ENCODE data around the gene ILF2. TPM values are rescaled to one million over a fixed set of nuclear protein-coding genes. Genes with fewer than 3 reads are reported as not detected.

The ILF2 gene
- total and polyA plus RNA-seq, 2 of the 13 experiments (the other 11 are each of a cell fraction or from before 2014, with no cell fraction given), result 292 to 366 TPM

DNA sequence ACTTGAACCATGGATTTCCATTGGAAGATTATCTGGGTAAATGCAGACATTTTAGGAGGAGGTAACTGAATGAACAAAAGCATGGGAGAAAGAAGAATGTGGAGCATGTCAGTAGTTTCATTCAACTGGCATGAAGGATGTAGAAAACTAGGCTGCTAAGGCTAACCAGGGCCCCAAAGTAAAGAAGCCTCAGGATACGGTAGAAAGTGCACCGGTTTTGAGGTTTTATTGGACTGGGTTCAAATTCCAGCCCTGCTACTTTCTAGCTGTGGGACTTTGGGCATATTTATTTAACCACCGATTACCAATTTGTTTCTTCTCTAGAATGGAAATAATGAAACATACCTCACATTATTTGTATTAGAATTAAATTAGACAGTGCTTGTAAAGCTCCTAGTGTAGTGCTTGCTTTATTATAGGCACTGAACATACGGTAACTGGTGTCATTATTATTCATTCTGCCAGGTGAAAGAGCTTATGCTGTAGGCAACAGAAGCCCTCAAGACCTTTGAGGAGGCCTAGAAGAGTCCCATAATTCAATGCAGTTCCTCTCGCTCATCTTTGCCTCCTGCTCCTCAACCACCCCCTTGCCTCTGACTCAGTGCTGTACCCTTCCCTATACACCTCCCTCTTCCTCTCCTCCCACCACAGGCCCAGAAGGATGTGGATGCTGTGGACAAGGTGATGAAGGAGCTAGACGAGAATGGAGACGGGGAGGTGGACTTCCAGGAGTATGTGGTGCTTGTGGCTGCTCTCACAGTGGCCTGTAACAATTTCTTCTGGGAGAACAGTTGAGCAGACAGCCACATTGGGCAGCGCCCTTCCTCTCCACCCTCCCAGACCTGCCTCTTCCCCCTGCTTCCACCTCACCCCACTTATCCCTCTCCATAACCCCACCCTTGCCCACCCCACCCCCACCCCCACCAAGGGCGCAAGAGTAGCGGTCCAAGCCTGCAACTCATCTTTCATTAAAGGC lies 39.5 kb downstream of the ILF2 start (continued):
- TF ChIP-seq CEBPZ (IDR thresholded peaks at IDR 0.05; ENCODE audit: low read length), result no peak
- TF ChIP-seq ZNF652 (CRISPR knock-in tag; IDR thresholded peaks at IDR 0.05; ENCODE audit: borderline replicate concordance, low read depth), result no peak
- TF ChIP-seq, protein P1, sequence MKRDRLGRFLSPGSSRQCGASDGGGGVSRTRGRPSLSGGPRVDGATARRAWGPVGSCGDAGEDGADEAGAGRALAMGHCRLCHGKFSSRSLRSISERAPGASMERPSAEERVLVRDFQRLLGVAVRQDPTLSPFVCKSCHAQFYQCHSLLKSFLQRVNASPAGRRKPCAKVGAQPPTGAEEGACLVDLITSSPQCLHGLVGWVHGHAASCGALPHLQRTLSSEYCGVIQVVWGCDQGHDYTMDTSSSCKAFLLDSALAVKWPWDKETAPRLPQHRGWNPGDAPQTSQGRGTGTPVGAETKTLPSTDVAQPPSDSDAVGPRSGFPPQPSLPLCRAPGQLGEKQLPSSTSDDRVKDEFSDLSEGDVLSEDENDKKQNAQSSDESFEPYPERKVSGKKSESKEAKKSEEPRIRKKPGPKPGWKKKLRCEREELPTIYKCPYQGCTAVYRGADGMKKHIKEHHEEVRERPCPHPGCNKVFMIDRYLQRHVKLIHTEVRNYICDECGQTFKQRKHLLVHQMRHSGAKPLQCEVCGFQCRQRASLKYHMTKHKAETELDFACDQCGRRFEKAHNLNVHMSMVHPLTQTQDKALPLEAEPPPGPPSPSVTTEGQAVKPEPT (CRISPR knock-in tag; IDR thresholded peaks at IDR 0.05; ENCODE audit: low read depth), result no peak
- TF ChIP-seq ZNF776 (CRISPR knock-in tag; IDR thresholded peaks at IDR 0.05), result no peak
- TF ChIP-seq HDAC1 (CRISPR knock-in tag; IDR thresholded peaks at IDR 0.05), result 0 out of 2 replicates have a peak, but pooled peaks have one; percentile 25
- no peak for TF ChIP-seq ZFP90 (CRISPR knock-in tag; IDR thresholded peaks at IDR 0.05; ENCODE audit: borderline replicate concordance)
- TF ChIP-seq TMF1 (CRISPR knock-in tag; IDR thresholded peaks at IDR 0.05; ENCODE audit: low read depth), result no peak
- TF ChIP-seq ZNF530 (CRISPR knock-in tag; IDR thresholded peaks at IDR 0.05; ENCODE audit: low read depth), result no peak
- no peak for TF ChIP-seq MYPOP (CRISPR knock-in tag; IDR thresholded peaks at IDR 0.05)
- TF ChIP-seq ZFP62 (CRISPR knock-in tag; IDR thresholded peaks at IDR 0.05), result no peak
- TF ChIP-seq ZKSCAN1 (IDR thresholded peaks at IDR 0.05; ENCODE audit: low read length), result no peak
- 0 out of 2 replicates have a peak, but pooled peaks have one; percentile 29 for TF ChIP-seq ARID3A (IDR thresholded peaks at IDR 0.05; ENCODE audit: low read depth, low read length)
- TF ChIP-seq NFE2 (CRISPR knock-in tag; IDR thresholded peaks at IDR 0.05), result no peak
- TF ChIP-seq ZNF720 (CRISPR knock-in tag; IDR thresholded peaks at IDR 0.05), result no peak
- TF ChIP-seq ZNF367 (CRISPR knock-in tag; IDR thresholded peaks at IDR 0.05; ENCODE audit: borderline replicate concordance), result no peak
- TF ChIP-seq, protein P2, sequence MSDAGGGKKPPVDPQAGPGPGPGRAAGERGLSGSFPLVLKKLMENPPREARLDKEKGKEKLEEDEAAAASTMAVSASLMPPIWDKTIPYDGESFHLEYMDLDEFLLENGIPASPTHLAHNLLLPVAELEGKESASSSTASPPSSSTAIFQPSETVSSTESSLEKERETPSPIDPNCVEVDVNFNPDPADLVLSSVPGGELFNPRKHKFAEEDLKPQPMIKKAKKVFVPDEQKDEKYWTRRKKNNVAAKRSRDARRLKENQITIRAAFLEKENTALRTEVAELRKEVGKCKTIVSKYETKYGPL (CRISPR knock-in tag; IDR thresholded peaks at IDR 0.05), result no peak
- no peak for TF ChIP-seq ZFYVE20 (CRISPR knock-in tag; IDR thresholded peaks at IDR 0.05; ENCODE audit: borderline replicate concordance, low read depth)
- TF ChIP-seq U2AF1 (optimal IDR thresholded peaks at IDR 0.05; ENCODE audit: low read depth, low read length), result no peak
- TF ChIP-seq NBN (conservative IDR thresholded peaks at IDR 0.05), result no peak
- no peak for TF ChIP-seq PRMT3 (CRISPR knock-in tag; IDR thresholded peaks at IDR 0.05; ENCODE audit: borderline replicate concordance, low read depth)
